Nephron (organoid): ENCODE data around the gene PNO1.

ENCODE experiments used
- H3K27ac Mint-ChIP-seq, 3 experiments: 2 replicates each; pipeline ENCODE4 v1.8.0; 2020; ENCODE audit warnings: mixed read lengths in 3 of 3, mild to moderate bottlenecking in 2 of 3, moderate library complexity in 1 of 3
- H3K27me3 Mint-ChIP-seq: 2 replicates; pipeline ENCODE4 v1.8.0; 2021; ENCODE audit warnings: low read depth, mild to moderate bottlenecking, moderate library complexity, mixed read lengths
- H3K36me3 Mint-ChIP-seq: 2 replicates; pipeline ENCODE4 v1.8.0; 2020; ENCODE audit warnings: low read depth, mixed read lengths
- H3K4me1 Mint-ChIP-seq: 2 replicates; pipeline ENCODE4 v1.8.0; 2020; ENCODE audit warnings: mixed read lengths
- H3K4me3 Mint-ChIP-seq, 3 experiments: 2 replicates each; pipeline ENCODE4 v1.8.0; 2020; ENCODE audit warnings: mild to moderate bottlenecking in 3 of 3, mixed read lengths in 3 of 3, moderate library complexity in 2 of 3
- H3K9me3 Mint-ChIP-seq: 2 replicates; pipeline ENCODE4 v1.8.0; 2020; ENCODE audit warnings: mixed read lengths
- CTCF ChIP-seq, 3 experiments: fragments of 200-600 bp; sonication (generic); IDR thresholded peaks; one replicate each; pipeline ENCODE4 v1.5.0; 2021; ENCODE audit warnings: antibody characterized with exemption in 3 of 3; ENCODE audit not compliant: unreplicated experiment in 3 of 3

PNO1 gene

GRCh38 chr2:68163641-68164040, 6.0 kb downstream of the PNO1 start:
- Mint-ChIP-seq H3K9me3 (no peaks in the 10 kb centered on the region), H3K27me3 (no peaks in the 10 kb centered on the region), H3K36me3 (peaks cover 50% of the 10 kb centered on the region), H3K4me1 (peaks cover 6% of the 10 kb centered on the region), H3K4me3 (no peak overlapping the region), H3K27ac (no peak overlapping the region)
- TF ChIP-seq CTCF (IDR thresholded peaks at IDR 0.05; ENCODE audit: unreplicated experiment in 3 of 3): no peak

GRCh38 chr2:68167186-68167585, 9.5 kb downstream of the PNO1 start:
- Mint-ChIP-seq H3K4me1 (no peaks in the 10 kb centered on the region), H3K4me3 (no peak overlapping the region), H3K27me3 (no peaks in the 10 kb centered on the region), H3K36me3 (peaks cover 33% of the 10 kb centered on the region), H3K9me3 (no peaks in the 10 kb centered on the region), H3K27ac (no peak overlapping the region)
- TF ChIP-seq CTCF (IDR thresholded peaks at IDR 0.05; ENCODE audit: unreplicated experiment in 3 of 3): no peak

- Mint-ChIP-seq H3K27ac (no peak overlapping the region), H3K4me3 (no peak overlapping the region), H3K36me3 (peaks cover 28% of the 10 kb centered on the region), H3K4me1 (no peaks in the 10 kb centered on the region), H3K9me3 (no peaks in the 10 kb centered on the region), H3K27me3 (no peaks in the 10 kb centered on the region)
- no peak for TF ChIP-seq CTCF (IDR thresholded peaks at IDR 0.05; ENCODE audit: unreplicated experiment in 3 of 3)
Observed at GRCh38 chr2:68169308-68169707, 11.6 kb downstream of the PNO1 start.

- TF ChIP-seq CTCF (IDR thresholded peaks at IDR 0.05; ENCODE audit: unreplicated experiment in 3 of 3): no peak
- no peaks in the 10 kb centered on the region for H3K9me3 Mint-ChIP-seq
- H3K27ac Mint-ChIP-seq: no peak overlapping the region
- H3K4me3 Mint-ChIP-seq: no peak overlapping the region
- H3K36me3 Mint-ChIP-seq: peaks cover 26% of the 10 kb centered on the region
- no peaks in the 10 kb centered on the region for H3K27me3 Mint-ChIP-seq
- H3K4me1 Mint-ChIP-seq: no peaks in the 10 kb centered on the region
Observed at GRCh38 chr2:68171146-68171545, 13.5 kb downstream of the PNO1 start.

- Mint-ChIP-seq H3K27ac (no peak overlapping the region), H3K36me3 (peaks cover 21% of the 10 kb centered on the region), H3K4me3 (no peak overlapping the region), H3K4me1 (no peaks in the 10 kb centered on the region), H3K9me3 (no peaks in the 10 kb centered on the region), H3K27me3 (no peaks in the 10 kb centered on the region)
- TF ChIP-seq CTCF (IDR thresholded peaks at IDR 0.05; ENCODE audit: unreplicated experiment in 3 of 3): no peak
Observed at GRCh38 chr2:68171684-68172083, 14.0 kb downstream of the PNO1 start.

- H3K27me3 Mint-ChIP-seq: no peaks in the 10 kb centered on the region
- H3K4me1 Mint-ChIP-seq: no peaks in the 10 kb centered on the region
- H3K27ac Mint-ChIP-seq: no peak overlapping the region
Observed at GRCh38 chr2:68172521-68172920, 14.8 kb downstream of the PNO1 start.

More at GRCh38 chr2:68172521-68172920, 14.8 kb downstream of the PNO1 start:
- H3K4me3 Mint-ChIP-seq: no peak overlapping the region
- H3K36me3 Mint-ChIP-seq: peaks cover 17% of the 10 kb centered on the region
- H3K9me3 Mint-ChIP-seq: no peaks in the 10 kb centered on the region
- TF ChIP-seq CTCF (IDR thresholded peaks at IDR 0.05; ENCODE audit: unreplicated experiment in 3 of 3): no peak
